Naive thymus-derived CD8-positive, alpha-beta T cell (primary cell): ENCODE measurements around the gene ZNF43. TPM values are rescaled to one million over a fixed set of nuclear protein-coding genes. Genes with fewer than 3 reads are reported as not detected.
"Not testable (repeated sequence)": the region's sequence is repeated elsewhere in the genome, so short reads cannot be mapped to it uniquely, and the experiment has no call there.

Experiments
- ATAC-seq, 2 donors: fragments of 150-1000 bp; cut with Tn5 transposase in 1 of 2; sonication (Bioruptor Pico), chemical (Tn5 transposase) in 1 of 2; 1 replicate in 1 of 2; 2 replicates in 1 of 2; pipeline ENCODE4 v1.10.0; 2021; ENCODE audit warnings: mild to moderate bottlenecking in 2 of 2, moderate library complexity in 2 of 2
- POLR2A ChIA-PET: fragments of 350-600 bp; sonication (Branson Sonifier 250); formaldehyde crosslinking; loops from one replicate; lab custom pipeline; 2021; ENCODE audit warnings: antibody characterized with exemption; lab: Charles Lee
- DNase-seq, 10 donors: peaks; one replicate each; pipeline versions ENCODE4 v3.0.0 to v3.0.0-alpha.2; 2020 to 2022
- H3K27ac Mint-ChIP-seq, 10 donors: one replicate each; pipeline ENCODE4 v1.8.0; 2020 to 2022; ENCODE audit warnings: mild to moderate bottlenecking in 10 of 10, mixed read lengths in 10 of 10, moderate library complexity in 4 of 10, inconsistent platforms in 1 of 10
- H3K27me3 Mint-ChIP-seq, 5 donors: one replicate each; pipeline ENCODE4 v1.8.0; 2021 to 2022; ENCODE audit warnings: mixed read lengths in 5 of 5
- H3K36me3 Mint-ChIP-seq, 3 donors: one replicate each; pipeline ENCODE4 v1.8.0; 2020 to 2022; ENCODE audit warnings: mixed read lengths in 3 of 3, mild to moderate bottlenecking in 2 of 3, inconsistent platforms in 1 of 3
- H3K4me1 Mint-ChIP-seq, 4 donors: one replicate each; pipeline ENCODE4 v1.8.0; 2021 to 2022; ENCODE audit warnings: mixed read lengths in 4 of 4
- H3K4me3 Mint-ChIP-seq, 10 donors: one replicate each; pipeline ENCODE4 v1.8.0; 2020 to 2022; ENCODE audit warnings: mild to moderate bottlenecking in 10 of 10, mixed read lengths in 10 of 10, moderate library complexity in 6 of 10, inconsistent platforms in 1 of 10
- H3K9me3 Mint-ChIP-seq, 9 donors: one replicate each; pipeline ENCODE4 v1.8.0; 2020 to 2022; ENCODE audit warnings: mixed read lengths in 9 of 9, mild to moderate bottlenecking in 3 of 9, inconsistent platforms in 1 of 9, moderate library complexity in 1 of 9
- polyA plus RNA-seq, 3 donors: library from polyadenylated mRNA; unstranded; fragments of 300-500 nt; fragmentation: Illumina TruSeq; gene quantifications; one replicate each; pipeline ENCODE4 v1.2.3, GENCODE V29; 2021
- total RNA-seq, 8 experiments: library from RNA in 2 of 8; stranded (reverse) in 2 of 8; gene quantifications; one replicate each; pipeline ENCODE4 v1.2.3 and lab custom pipeline; 2021 to 2026

ZNF43 gene
- total and polyA plus RNA-seq, 5 experiments from 2014 or later = 14.8 to 41.0 (median 18.0) TPM

- no peaks in the 10 kb centered on the region for H3K4me1 Mint-ChIP-seq
- H3K4me3 Mint-ChIP-seq = no peak overlapping the region
- peaks cover 0 to 75% (median 15%) of the 10 kb centered on the region in 9 donors for H3K9me3 Mint-ChIP-seq
- peaks cover 0 to 26% (median 10%) of the 10 kb centered on the region in 3 donors for H3K36me3 Mint-ChIP-seq
- no peak for ATAC-seq
- no peak for DNase-seq
- peaks cover 0 to 15% (median 4%) of the 10 kb centered on the region in 5 donors for H3K27me3 Mint-ChIP-seq
- POLR2A ChIA-PET = no interaction called here
- no peak overlapping the region for H3K27ac Mint-ChIP-seq
Observed at GRCh38 chr19:21789466-21790085, 46.4 kb downstream of the ZNF43 start.

- ATAC-seq = no peak
Observed at GRCh38 chr19:21786936-21787335, 49.0 kb downstream of the ZNF43 start.

GRCh38 chr19:21775792-21776191, 60.2 kb downstream of the ZNF43 start:
- H3K27me3 Mint-ChIP-seq, ATAC-seq, POLR2A ChIA-PET, H3K4me3 Mint-ChIP-seq, H3K36me3 Mint-ChIP-seq, DNase-seq, H3K9me3 Mint-ChIP-seq, H3K4me1 Mint-ChIP-seq, H3K27ac Mint-ChIP-seq: not testable (repeated sequence)

More at GRCh38 chr19:21786936-21787335, 49.0 kb downstream of the ZNF43 start:
- POLR2A ChIA-PET = no interaction called here
- no peak for DNase-seq
- Mint-ChIP-seq H3K9me3 (peaks cover 0 to 66% (median 13%) of the 10 kb centered on the region in 9 donors), H3K27ac (no peak overlapping the region), H3K36me3 (peaks cover 0 to 19% (median 7%) of the 10 kb centered on the region in 3 donors), H3K4me1 (no peaks in the 10 kb centered on the region), H3K27me3 (peaks cover 0 to 13% (median 2%) of the 10 kb centered on the region in 5 donors), H3K4me3 (no peak overlapping the region)

- Mint-ChIP-seq H3K27ac (peak within 1 kb of the TSS; percentile 92 to 98 (median 94)), H3K4me1 (peaks cover 1 to 34% (median 21%) of the 10 kb centered on the region in 4 donors), H3K9me3 (peaks cover 0 to 3% (median 0%) of the 10 kb centered on the region in 9 donors), H3K4me3 (peak within 1 kb of the TSS; percentile 94 to 98 (median 97)), H3K36me3 (peaks cover 0 to 33% (median 19%) of the 10 kb centered on the region in 3 donors), H3K27me3 (no peaks in the 10 kb centered on the region)
- ATAC-seq (peak; percentile 98), DNase-seq (peak; percentile 70 to 92 (median 85))
- POLR2A ChIA-PET = interaction anchor here (0.6 to 2.2 kb wide), 7 partner anchors 29 to 1202 kb away, joined by 3 to 23 read pairs (median 6); partner anchors contain the start of genes ZNF429, ZNF43, ZNF493 and ZNF708
Observed at GRCh38 chr19:21767065-21767800, 68.7 kb downstream of the ZNF43 start, which contains the start of gene ZNF100. Gene ZNF100 (minus strand): TSS chr19:21767579. CDS start chr19:21767429, 150 bp downstream.

GRCh38 chr19:21766705-21767064, 69.3 kb downstream of the ZNF43 start:
- H3K4me3 Mint-ChIP-seq = peak overlapping the region; percentile 94 to 98 (median 97)
- POLR2A ChIA-PET = interaction anchor here (0.7 to 2.2 kb wide), 6 partner anchors 68 to 1201 kb away, joined by 5 to 23 read pairs (median 6); partner anchors contain the start of genes ZNF43, ZNF493, ZNF708 and ZNF737

GRCh38 chr19:21765151-21765550, 70.8 kb downstream of the ZNF43 start:
- peak overlapping the region in 5 of 10 donors; percentile 14 to 97 (median 39) for H3K4me3 Mint-ChIP-seq
- peak overlapping the region in 2 of 10 donors; percentile 43 to 49 for H3K27ac Mint-ChIP-seq
- POLR2A ChIA-PET = interaction anchor here (0.6 kb wide), 1 partner anchor 179 kb away, joined by 3 read pairs; no protein-coding TSS in a partner anchor
- H3K9me3 Mint-ChIP-seq = peaks cover 0 to 12% (median 0%) of the 10 kb centered on the region in 9 donors
- H3K27me3 Mint-ChIP-seq = no peaks in the 10 kb centered on the region
- H3K4me1 Mint-ChIP-seq = peaks cover 7 to 42% (median 24%) of the 10 kb centered on the region in 4 donors
- no peak for DNase-seq
- H3K36me3 Mint-ChIP-seq = peaks cover 5 to 52% (median 35%) of the 10 kb centered on the region in 3 donors
- no peak for ATAC-seq

More at GRCh38 chr19:21766705-21767064, 69.3 kb downstream of the ZNF43 start:
- not testable (repeated sequence) for H3K9me3 Mint-ChIP-seq, H3K27me3 Mint-ChIP-seq
- peak in 1 of 10 donors; percentile 3 for DNase-seq
- peak; percentile 2 to 8 for ATAC-seq
- Mint-ChIP-seq H3K4me1 (peaks cover 4 to 40% (median 23%) of the 10 kb centered on the region in 4 donors), H3K27ac (peak overlapping the region; percentile 92 to 98 (median 94)), H3K36me3 (peaks cover 2 to 38% (median 24%) of the 10 kb centered on the region in 3 donors)

- H3K36me3 Mint-ChIP-seq = peaks cover 28 to 82% (median 59%) of the 10 kb centered on the region in 3 donors
- peak overlapping the region in 2 of 10 donors; percentile 16 to 77 for H3K27ac Mint-ChIP-seq
- H3K4me3 Mint-ChIP-seq, DNase-seq, H3K27me3 Mint-ChIP-seq, ATAC-seq, POLR2A ChIA-PET: not testable (repeated sequence)
- H3K4me1 Mint-ChIP-seq = peaks cover 16 to 45% (median 20%) of the 10 kb centered on the region in 4 donors
- H3K9me3 Mint-ChIP-seq = peaks cover 0 to 41% (median 0%) of the 10 kb centered on the region in 9 donors
Observed at GRCh38 chr19:21761547-21761946, 74.4 kb downstream of the ZNF43 start.

- POLR2A ChIA-PET = no interaction called here
- H3K27me3 Mint-ChIP-seq = no peaks in the 10 kb centered on the region
- H3K36me3 Mint-ChIP-seq = peaks cover 51 to 89% (median 79%) of the 10 kb centered on the region in 3 donors
- H3K9me3 Mint-ChIP-seq = peaks cover 0 to 72% (median 5%) of the 10 kb centered on the region in 9 donors
- H3K4me3 Mint-ChIP-seq = no peak overlapping the region
- DNase-seq (peak in 1 of 10 donors; percentile 13), ATAC-seq (no peak)
- H3K4me1 Mint-ChIP-seq = peaks cover 5 to 30% (median 23%) of the 10 kb centered on the region in 4 donors
- peak overlapping the region in 2 of 10 donors; percentile 32 to 76 for H3K27ac Mint-ChIP-seq
Observed at GRCh38 chr19:21758296-21758695, 77.7 kb downstream of the ZNF43 start.

GRCh38 chr19:21755555-21755954, 80.4 kb downstream of the ZNF43 start:
- Mint-ChIP-seq H3K36me3 (peaks cover 52 to 88% (median 78%) of the 10 kb centered on the region in 3 donors), H3K4me1 (peaks cover 5 to 22% (median 16%) of the 10 kb centered on the region in 4 donors), H3K9me3 (peaks cover 0 to 77% (median 5%) of the 10 kb centered on the region in 9 donors)
- not testable (repeated sequence) for H3K27ac Mint-ChIP-seq, DNase-seq, ATAC-seq, H3K27me3 Mint-ChIP-seq, H3K4me3 Mint-ChIP-seq
- POLR2A ChIA-PET = interaction anchor here (0.5 kb wide), 1 partner anchor 97 kb away, joined by 3 read pairs; no protein-coding TSS in a partner anchor

Other genes with a start within 250 kb of the ZNF43 start
- 1 to 10 TPM; 9.1 to 9.7 TPM for gene ZNF100, start 68.6 kb downstream of the ZNF43 start, total RNA-seq
- gene ZNF100, start 68.6 kb downstream of the ZNF43 start, polyA plus RNA-seq = 10 to 100 TPM in 1 of 3 donors, 1 to 10 TPM in 2; 9.4 to 11.5 (median 9.6) TPM
- 1 to 10 TPM; 3.2 to 3.3 TPM for gene ZNF208, start 174.8 kb upstream of the ZNF43 start, total RNA-seq
- under 1 TPM in 2 of 3 donors, not detected in 1; 0.08 to 0.24 TPM for gene ZNF208, start 174.8 kb upstream of the ZNF43 start, polyA plus RNA-seq
- 1 to 10 TPM; 6.6 to 7.6 TPM for gene ZNF257, start 216.3 kb upstream of the ZNF43 start, total RNA-seq
- gene ZNF257, start 216.3 kb upstream of the ZNF43 start, polyA plus RNA-seq = 1 to 10 TPM; 2.3 to 6.9 (median 3.0) TPM